HG03354 (cell line): ENCODE measurements around the gene GNRHR.
A peak's percentile ranks its signal among the peaks of the same experiment; 100 is the strongest.
"Not testable (repeated sequence)": the region's sequence is repeated elsewhere in the genome, so short reads cannot be mapped to it uniquely, and the experiment has no call there.

Experiments
- ATAC-seq: cut with Tn5 transposase; IDR thresholded peaks from one replicate; pipeline ENCODE4 v1.9.1; 2021; ENCODE audit warnings: mild to moderate bottlenecking; ENCODE audit not compliant: unreplicated experiment, poor library complexity, severe bottlenecking

Gene GNRHR, protein sequence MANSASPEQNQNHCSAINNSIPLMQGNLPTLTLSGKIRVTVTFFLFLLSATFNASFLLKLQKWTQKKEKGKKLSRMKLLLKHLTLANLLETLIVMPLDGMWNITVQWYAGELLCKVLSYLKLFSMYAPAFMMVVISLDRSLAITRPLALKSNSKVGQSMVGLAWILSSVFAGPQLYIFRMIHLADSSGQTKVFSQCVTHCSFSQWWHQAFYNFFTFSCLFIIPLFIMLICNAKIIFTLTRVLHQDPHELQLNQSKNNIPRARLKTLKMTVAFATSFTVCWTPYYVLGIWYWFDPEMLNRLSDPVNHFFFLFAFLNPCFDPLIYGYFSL

DNA sequence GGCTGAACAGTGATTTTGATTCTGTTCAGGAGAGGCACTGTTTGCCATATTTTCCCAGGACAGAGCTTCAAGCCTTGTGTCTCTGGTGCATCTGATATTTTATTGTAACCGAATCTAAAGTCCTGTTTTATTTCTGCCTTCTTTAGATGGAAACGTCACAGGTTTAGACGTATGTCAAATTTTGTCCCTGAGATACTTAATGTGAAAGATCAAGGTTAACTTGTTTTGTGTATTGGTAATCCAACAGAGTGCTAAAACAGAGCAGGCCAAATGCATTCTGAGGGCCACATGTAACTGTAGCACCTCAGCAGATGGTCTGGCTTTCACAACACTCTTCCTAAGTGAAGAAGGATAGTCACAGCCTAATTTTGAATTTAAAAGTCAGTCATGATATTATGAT, at the start of gene GNRHR:
TSS of gene GNRHR (minus strand) at position 101 of the 400 bp plus-strand sequence. CDS start at position 48, 53 bp downstream.
- ATAC-seq: no peak

DNA sequence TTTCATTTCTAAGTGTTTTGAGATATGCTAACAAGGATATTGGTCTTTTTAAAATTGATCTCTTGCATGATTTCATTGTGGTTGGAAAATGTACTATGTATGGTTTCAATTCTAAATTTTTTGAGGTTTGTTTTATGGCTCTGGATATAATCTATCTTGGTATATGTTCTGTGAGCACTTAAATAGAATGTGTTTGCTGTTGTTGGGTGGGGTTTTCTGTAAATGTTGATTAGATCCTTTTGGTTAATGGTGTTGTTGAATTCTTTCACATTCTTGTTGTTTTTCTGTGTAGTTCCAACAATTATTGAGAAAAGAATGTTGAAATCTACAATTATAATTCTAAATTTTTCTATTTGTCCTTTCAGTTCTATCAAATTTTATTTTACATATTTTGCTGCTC, 42.6 kb upstream of the GNRHR start:
- ATAC-seq: no peak

DNA sequence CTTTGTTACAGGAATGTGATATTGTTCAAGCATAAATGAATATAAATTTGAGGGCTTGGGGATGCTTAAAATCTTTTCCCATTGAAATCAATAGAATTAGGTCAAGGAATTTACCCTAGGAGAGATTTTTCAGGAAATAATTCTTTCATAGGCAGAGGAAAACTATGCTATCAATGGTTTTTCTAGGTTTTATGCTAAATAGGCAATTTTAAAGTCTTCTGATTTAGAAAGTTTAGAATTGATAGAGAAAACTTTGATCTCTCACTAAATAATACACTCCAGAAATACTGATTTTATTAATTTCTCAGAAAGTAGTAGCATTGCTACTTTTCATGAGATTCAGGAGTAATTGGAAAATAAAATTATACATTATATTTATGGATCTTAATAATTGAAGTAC, 36.5 kb upstream of the GNRHR start:
- ATAC-seq: no peak

DNA sequence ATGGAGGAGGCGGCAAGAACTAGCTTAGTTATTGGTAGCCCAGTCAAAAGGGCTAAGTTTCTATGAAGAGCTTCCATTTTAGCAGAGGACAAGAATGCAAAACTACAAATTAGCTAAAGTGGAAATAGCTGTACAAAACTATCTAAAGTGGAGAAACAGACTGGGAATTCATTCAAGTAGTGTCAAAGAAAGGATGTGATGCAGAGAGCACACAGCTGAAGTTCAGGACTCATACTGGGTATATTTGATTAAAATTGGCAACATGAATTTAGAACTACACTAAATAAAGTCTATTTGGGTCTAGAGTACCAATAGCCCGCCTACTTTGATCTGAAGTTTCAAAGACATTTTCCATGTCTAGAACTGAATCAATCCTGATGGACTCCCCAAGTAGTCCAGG, 33.1 kb upstream of the GNRHR start:
- ATAC-seq: no peak

DNA sequence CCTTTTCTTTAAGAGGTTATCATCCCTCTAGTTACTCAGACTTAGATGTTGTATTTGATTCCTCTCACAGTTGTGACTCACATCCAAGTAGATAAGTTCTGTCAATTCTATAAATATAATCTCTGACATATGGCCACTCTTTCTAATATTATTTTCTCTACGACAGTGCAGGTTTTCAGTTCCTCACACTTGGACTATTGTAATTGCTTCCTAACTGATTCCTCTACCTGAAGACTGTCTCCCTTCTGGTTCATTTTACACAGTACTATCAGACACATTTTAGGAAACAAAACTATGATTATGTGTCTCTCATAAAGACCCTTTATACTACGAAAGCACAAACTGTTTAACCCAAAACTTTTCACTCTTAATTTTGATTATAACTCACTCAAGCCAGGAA, 31.3 kb upstream of the GNRHR start:
- ATAC-seq: no peak

DNA sequence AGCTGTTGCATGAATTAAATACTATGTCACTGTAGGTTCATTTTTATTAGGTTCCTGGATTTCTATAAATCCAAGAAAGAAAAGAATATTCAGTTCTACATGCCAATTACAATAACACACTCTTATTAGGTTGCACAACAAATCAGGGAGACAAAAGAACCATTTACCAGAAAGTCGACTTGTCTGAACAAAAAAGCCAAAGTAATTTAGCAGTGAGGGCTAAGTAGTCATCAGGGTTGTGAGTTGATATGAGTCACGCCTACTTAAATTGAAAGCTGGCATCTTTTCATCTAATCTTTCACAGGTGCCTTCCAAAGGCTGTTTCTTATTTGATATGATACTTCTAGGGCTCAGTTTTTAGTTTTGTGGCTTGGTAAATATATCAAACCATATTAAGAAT, 25.4 kb upstream of the GNRHR start:
- no peak for ATAC-seq

DNA sequence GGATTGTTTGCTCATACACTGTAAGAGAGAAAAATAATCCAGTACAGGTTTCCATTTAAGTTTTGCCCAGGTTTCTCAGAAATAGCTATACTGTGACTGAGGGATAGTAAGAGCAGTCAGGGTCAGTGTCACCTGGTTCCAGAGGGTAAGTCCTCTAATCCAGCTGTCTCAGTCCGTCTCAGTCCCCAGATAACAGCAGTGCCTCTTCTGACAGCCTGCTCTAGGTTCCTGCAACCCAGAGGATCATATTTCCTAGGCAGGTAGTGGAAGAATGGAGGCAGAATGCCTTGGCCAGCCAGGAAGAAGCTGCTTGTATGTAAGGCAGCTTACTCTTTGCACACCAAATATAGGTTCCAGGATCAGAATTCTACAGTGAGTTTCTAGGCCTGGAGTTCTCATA, 22.6 kb upstream of the GNRHR start:
- ATAC-seq: no peak

DNA sequence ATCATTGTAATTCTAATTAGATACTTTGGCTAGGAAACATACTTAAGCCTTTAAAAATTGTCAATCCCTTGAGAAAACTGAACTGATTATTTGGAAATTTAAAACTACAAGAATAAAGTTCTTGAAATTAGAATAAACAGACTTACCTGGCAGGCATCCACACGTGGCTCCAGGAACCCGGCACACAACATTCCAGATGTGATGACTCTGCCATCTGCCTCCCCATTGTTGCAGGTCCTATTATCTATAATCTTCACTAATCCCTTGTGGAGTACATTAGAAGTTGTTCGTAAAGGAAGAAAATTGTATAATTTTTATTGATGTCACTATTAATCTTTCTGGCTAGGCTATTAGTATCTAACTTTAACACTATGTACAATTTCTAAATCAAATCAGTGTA, 16.2 kb upstream of the GNRHR start:
- ATAC-seq: no peak

DNA sequence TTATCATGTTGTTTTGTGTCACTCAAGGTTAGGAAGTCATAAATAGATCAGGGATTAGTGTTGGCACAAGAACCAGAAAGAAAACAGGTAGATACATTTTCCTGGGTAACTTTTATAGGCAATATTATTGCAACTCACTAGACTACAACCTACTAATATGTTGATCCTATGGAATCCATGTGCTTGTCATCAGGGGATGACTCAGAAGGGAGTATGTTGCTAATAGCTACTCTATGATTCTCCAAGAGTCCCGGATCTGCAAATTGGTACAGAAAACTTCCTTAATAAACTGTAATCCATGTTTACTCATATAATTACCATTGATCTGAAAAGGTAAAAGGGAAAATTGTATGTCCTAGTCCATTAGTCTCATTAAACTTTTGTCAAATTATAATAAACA, 11.7 kb upstream of the GNRHR start:
- ATAC-seq: no peak

DNA sequence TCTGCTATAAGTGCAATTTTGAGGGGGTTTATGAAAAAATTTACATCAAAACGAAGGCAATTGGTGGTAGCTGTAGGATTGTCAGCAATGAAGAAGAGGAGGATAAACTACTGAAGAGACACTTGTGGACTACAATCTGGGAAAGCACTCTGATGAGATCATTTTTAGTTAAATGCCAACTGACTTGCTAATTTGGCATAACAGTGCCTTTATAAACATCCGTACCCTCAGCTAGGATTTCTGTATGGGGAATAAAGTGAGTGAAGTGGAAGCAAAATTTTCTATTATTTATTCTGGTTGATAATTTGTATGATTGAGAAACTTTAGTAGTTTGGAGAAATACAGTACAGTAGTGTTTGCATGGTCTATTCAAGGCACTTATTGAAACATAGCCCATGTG, 11.2 kb upstream of the GNRHR start:
- no peak for ATAC-seq

DNA sequence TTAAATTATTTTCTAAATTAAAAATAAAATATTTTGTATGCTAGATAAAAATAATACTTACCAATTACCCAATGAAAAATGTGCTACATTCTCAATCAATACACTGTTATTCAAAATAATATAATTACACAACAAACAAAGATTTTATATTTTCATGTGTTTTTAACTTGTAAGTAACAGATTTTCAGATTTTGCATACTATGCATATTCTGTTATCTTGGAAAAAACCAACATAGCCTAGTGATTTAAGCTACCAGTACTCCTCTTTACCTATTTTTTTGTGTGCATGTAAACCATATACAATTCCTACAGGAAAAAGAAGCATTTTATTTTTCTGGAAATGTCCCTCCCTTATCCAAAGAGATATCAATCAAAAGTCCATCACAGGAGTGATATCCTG, 10.0 kb upstream of the GNRHR start:
- no peak for ATAC-seq

DNA sequence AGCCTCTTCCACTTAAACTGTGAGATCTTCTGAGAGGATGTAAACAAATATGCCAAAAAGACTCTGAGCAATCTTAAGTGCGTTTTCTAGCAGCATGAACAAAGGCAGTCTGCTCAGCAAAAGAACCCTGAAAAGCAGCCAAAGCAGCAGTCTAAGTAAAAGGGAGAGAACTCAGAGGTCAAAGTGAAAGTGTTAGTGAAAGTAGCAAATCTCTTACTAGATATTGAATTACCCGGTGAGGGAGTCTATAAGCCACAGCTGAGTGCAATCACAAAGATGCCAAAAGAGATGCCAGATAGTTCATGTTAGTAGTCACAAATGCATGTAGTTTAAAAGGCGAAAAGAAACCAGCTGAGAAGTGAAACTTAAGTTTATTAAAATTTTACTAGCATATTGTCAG, 7.9 kb upstream of the GNRHR start:
- peak; percentile 99 for ATAC-seq

DNA sequence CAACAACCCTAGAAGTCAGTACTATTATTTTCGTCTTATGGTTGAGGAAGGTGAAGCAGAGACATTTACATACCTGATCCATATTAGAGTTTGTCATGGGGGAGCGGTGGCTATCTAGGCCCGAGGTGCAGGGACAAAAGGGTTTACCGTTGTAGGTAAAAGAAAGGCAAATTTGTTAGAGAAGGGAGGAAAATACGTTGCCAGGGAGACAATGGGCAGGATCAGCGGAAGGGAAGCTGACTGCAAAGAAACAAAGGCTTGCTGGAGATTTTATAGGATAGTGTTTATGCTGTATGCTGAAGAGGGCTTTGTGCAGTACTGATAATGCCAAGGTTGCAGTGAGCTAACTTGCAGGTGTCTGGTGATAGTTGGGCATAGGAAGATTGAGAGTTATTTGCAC, 2.8 kb upstream of the GNRHR start:
- ATAC-seq: not testable (repeated sequence)

DNA sequence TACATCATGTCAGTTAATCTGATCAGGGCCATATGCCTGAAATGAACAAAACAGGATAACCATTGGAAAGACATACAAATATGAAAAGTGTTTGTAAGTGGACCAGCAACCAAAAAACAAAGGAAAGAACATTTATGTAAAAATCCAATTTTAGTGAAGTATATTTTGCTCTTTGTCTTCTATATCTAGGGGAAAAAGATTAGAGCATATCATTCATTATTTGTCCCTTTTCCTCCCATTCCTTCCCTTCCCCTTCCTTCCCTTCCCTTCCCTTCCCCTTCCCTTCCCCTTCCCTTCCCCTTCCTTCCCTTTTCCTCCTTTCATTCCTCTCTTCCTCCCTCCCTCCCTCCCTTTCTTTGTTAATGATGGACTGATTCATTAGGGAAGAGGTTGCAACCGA, 1.8 kb upstream of the GNRHR start:
- ATAC-seq: no peak

DNA sequence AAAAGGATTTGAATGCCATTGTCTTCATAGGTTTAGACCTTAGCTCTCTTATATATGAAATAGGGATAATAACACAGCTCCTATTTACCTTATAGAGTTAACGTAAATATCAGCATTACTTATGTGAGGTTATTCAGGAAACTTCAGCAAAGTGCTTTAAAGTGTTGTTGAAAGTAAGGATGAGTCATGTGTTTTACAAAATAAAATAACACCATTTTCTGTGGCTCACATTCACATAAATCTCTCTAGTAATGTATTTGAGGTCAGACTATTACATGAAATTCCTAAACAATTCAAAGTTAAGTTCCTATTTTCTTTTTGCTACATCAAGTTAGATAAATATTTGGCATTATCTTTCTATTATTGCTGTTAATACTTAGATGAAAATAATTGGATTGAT, 2.9 kb downstream of the GNRHR start:
- ATAC-seq: no peak

DNA sequence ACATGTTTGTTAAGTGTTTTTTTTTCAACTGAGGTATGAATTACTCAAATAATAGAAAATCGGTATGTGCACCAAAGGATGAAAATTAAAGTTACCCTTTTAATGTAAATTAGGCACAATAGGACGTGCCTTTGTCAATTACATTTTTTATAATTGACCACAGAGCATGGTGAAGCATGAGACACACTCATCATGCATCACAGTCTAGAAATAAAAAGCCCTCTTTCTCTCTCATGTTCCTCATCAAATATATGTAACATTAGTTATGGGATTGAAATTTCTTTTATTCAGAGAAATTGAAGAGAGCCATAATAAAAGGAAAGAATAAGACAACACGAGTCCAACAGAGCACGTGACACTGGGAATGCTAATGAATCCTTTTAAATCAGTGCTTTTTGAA, 3.5 kb downstream of the GNRHR start:
- no peak for ATAC-seq

DNA sequence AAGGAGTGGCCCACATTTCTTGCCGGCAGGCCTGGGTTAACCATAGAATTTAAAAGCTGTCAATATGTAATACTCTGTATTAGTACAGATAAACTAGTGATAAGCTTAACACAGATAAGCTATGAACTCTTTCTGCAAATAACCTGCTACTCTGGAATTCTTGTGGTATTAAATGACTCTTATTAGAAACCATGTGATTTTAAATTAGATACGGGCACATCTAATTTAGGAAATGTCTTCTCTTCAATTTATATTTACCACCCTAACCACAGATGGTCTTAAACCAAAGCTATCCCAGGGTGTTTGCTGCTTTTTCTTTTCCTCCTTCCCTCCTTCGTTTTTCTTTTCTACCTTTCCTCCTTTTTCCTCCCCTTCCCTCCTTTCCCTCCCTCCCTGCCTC, 4.9 kb downstream of the GNRHR start:
- ATAC-seq: no peak

DNA sequence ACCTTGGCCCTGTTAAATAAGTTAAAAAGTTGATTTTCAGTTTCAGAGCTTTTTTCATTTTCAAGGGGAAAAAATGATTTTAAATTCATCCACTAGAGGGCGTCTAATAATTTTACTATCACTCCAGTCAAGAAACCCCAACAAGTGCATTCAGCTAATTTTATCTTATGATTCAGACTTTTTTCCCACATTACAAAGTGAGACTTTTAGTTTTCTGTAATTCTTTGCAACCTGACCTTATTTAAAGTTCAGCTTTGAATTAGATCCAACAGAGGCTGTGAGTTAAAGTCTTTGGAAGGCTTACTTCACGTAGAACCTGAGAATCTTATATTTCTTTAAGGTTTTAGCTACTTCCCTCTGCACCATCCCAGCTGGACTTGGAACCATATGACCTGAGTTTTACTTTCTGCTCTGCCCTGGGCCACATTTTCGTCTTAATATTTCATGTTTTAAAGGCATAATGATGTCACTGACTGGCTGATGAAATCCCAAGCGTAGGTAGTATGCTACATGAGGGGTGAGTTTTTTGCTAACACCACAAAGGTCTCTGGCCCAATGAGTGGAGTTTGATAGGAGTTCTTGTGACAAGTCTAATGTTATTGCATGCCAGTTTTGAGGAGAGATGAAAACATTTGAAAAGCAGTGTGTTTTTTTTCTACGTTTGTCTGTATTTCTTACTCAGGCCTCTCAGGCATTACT, 7.2 kb downstream of the GNRHR start:
- peak; percentile 71 for ATAC-seq

DNA sequence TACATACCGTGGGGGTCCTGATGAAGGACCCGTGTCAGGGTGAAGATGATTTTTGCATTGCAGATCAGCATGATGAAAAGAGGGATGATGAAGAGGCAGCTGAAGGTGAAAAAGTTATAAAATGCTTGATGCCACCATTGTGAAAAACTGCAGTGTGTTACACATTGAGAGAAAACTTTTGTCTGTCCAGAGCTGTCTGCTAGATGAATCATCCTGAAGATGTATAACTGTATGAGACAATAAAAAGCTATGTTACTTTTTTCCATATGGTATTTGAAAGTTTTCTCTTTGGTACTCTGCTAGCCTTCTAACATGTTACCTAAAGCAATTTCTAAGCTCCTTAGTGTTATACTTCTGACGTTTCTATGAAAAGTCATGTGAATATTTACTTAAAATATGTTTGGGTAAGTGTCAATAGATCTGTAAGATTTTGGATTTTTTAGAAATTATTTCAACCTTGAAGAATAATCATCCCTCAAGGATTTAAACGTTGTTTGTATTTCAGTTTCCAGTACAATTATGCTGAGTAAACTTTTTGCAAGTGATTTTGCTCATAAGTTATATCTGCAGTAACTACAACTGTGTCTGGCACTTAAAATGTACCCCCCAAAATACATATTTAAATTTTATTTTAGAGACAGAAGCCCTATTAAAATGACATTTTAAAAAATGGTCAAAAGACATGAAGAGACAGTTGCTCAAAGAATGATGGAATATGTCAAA, 9.5 kb downstream of the GNRHR start:
- no peak for ATAC-seq

DNA sequence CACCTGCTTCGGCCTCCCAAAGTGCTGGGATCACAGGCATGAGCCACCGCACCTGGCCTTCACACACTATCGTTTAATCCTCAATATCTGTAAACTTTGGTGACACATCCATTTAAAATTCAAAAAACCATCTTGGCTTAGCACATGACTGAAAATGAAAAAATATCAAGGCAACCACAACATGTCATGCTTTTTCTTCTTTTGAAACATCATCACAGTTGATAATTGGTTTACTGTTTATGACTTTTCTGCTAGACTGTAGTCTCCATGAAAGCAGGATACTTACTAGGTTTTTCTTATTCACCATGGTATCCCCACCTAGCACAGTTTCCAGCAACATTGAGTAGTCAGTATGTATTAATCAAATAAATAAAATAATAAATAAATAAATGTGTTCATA, 11.0 kb downstream of the GNRHR start:
- ATAC-seq: no peak

DNA sequence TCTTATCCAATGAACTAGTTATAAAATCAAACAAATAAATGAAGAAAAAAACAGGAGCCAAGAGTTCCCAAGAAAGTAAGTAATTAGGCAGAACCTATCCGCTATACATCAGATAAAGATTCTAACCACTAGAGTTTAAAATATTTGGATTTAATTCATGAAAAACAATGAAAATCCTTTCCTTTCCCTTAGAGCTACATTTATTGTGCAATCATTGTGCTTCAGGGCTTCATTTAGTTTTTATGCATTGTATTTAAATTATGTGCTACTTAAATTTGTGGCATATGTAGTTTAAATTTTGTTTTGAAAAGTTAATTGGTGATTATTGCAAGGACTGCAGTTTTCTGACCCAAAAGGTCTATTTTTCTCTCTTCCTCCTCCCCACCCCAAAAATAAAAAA, 17.9 kb downstream of the GNRHR start:
- ATAC-seq: no peak
